Breast epithelium (tissue), 3 donors: ENCODE measurements around the gene CRYAB.

Experiments
- CTCF ChIP-seq, 3 donors: fragments of 450-650 bp; IDR thresholded peaks; one replicate each; pipeline ENCODE4 v1.5.1; 2016 to 2017; ENCODE audit warnings: antibody characterized with exemption in 3 of 3, mild to moderate bottlenecking in 3 of 3, moderate library complexity in 3 of 3
- POLR2A ChIP-seq: fragments of 450-650 bp; IDR thresholded peaks from one replicate; pipeline ENCODE4 v1.6.1; 2016; ENCODE audit warnings: antibody characterized with exemption, mild to moderate bottlenecking, moderate library complexity
- POLR2AphosphoS5 ChIP-seq, 3 donors: sonication (generic); formaldehyde crosslinking; IDR thresholded peaks; one replicate each; pipeline ENCODE4 v1.6.1; 2017; ENCODE audit warnings: antibody characterized with exemption in 3 of 3

- TF ChIP-seq CTCF (IDR thresholded peaks at IDR 0.05): no peak
- TF ChIP-seq POLR2AphosphoS5 (IDR thresholded peaks at IDR 0.05): no peak
- no peak for TF ChIP-seq POLR2A
Observed at GRCh38 chr11:111951565-111951964, 40.0 kb upstream of the CRYAB start.
